OCI-LY1 (cell line): ENCODE results near the gene NCCRP1.

Experiments used
- H2AFZ ChIP-seq: fragments of 200-600 bp; sonication (generic), shearing (Covaris generic); 2 replicates; pipeline ENCODE4 v1.6.0; 2014; ENCODE audit warnings: antibody characterized with exemption, mild to moderate bottlenecking, low read length
- H3F3A ChIP-seq: fragments of 200-600 bp; sonication (generic), shearing (Covaris generic); 2 replicates; pipeline ENCODE4 v1.6.0; 2014; ENCODE audit warnings: mild to moderate bottlenecking, antibody characterized with exemption, low read length, moderate library complexity; ENCODE audit not compliant: insufficient read depth
- H3K27ac ChIP-seq: fragments of 200-600 bp; sonication (generic); 2 replicates; pipeline ENCODE4 v1.5.1; 2014; ENCODE audit warnings: low read length, mixed run types, mild to moderate bottlenecking, low read depth; ENCODE audit not compliant: poor library complexity, severe bottlenecking
- H3K27me3 ChIP-seq: fragments of 200-600 bp; sonication (generic); 2 replicates; pipeline ENCODE4 v1.6.0; 2014; ENCODE audit warnings: antibody characterized with exemption, mild to moderate bottlenecking, low read length, moderate library complexity; ENCODE audit not compliant: insufficient read depth
- H3K36me3 ChIP-seq: fragments of 200-600 bp; sonication (generic); 2 replicates; pipeline ENCODE4 v1.6.1; 2014; ENCODE audit warnings: mild to moderate bottlenecking, antibody characterized with exemption, low read length, moderate library complexity, mixed read lengths; ENCODE audit not compliant: insufficient read depth
- H3K4me1 ChIP-seq: fragments of 200-600 bp; sonication (generic); 2 replicates; pipeline ENCODE4 v1.5.1; 2014; ENCODE audit warnings: mild to moderate bottlenecking, low read length, moderate library complexity; ENCODE audit not compliant: insufficient read depth, severe bottlenecking
- H3K4me2 ChIP-seq: fragments of 200-600 bp; sonication (generic), shearing (Covaris generic); 2 replicates; pipeline ENCODE4 v1.6.1; 2014; ENCODE audit warnings: low read length
- H3K4me3 ChIP-seq: fragments of 200-600 bp; sonication (generic); 2 replicates; pipeline ENCODE4 v1.5.1; 2014; ENCODE audit warnings: low read length, low read depth, mild to moderate bottlenecking, mixed read lengths; ENCODE audit not compliant: poor library complexity, severe bottlenecking
- H3K79me2 ChIP-seq: fragments of 200-600 bp; shearing (Covaris generic); 2 replicates; pipeline ENCODE4 v1.6.1; 2016; ENCODE audit warnings: mixed run types, low read length, mixed read lengths; ENCODE audit not compliant: insufficient read depth
- H3K9ac ChIP-seq: fragments of 200-600 bp; sonication (generic), shearing (Covaris generic); 2 replicates; pipeline ENCODE4 v1.6.1; 2014; ENCODE audit warnings: mild to moderate bottlenecking, low read length, mixed read lengths
- H3K9me2 ChIP-seq: fragments of 200-600 bp; sonication (generic), shearing (Covaris generic); 2 replicates; pipeline ENCODE4 v1.6.1; 2014; ENCODE audit warnings: low read depth, mild to moderate bottlenecking, low read length, mixed read lengths
- H3K9me3 ChIP-seq: fragments of 200-600 bp; shearing (Covaris generic); 2 replicates; pipeline ENCODE4 v1.6.1; 2014; ENCODE audit warnings: low read length, mixed read lengths
- H4K20me1 ChIP-seq: fragments of 200-600 bp; sonication (generic), shearing (Covaris generic); 2 replicates; pipeline ENCODE4 v1.6.0; 2016; ENCODE audit warnings: mild to moderate bottlenecking, low read length; ENCODE audit not compliant: insufficient read depth
- CTCF ChIP-seq: fragments of 200-600 bp; sonication (generic), shearing (Covaris generic); IDR thresholded peaks from 2 replicates; pipeline ENCODE4 v1.5.1; 2017; ENCODE audit warnings: mild to moderate bottlenecking, antibody characterized with exemption, low read length, moderate library complexity, mixed read lengths
- EZH2 ChIP-seq: fragments of 200-600 bp; sonication (generic), shearing (Covaris generic); IDR thresholded peaks from 2 replicates; pipeline ENCODE4 v1.8.0; 2017; ENCODE audit warnings: borderline replicate concordance, mixed run types, mild to moderate bottlenecking, antibody characterized with exemption, low read length, moderate library complexity, mixed read lengths

The NCCRP1 gene

DNA sequence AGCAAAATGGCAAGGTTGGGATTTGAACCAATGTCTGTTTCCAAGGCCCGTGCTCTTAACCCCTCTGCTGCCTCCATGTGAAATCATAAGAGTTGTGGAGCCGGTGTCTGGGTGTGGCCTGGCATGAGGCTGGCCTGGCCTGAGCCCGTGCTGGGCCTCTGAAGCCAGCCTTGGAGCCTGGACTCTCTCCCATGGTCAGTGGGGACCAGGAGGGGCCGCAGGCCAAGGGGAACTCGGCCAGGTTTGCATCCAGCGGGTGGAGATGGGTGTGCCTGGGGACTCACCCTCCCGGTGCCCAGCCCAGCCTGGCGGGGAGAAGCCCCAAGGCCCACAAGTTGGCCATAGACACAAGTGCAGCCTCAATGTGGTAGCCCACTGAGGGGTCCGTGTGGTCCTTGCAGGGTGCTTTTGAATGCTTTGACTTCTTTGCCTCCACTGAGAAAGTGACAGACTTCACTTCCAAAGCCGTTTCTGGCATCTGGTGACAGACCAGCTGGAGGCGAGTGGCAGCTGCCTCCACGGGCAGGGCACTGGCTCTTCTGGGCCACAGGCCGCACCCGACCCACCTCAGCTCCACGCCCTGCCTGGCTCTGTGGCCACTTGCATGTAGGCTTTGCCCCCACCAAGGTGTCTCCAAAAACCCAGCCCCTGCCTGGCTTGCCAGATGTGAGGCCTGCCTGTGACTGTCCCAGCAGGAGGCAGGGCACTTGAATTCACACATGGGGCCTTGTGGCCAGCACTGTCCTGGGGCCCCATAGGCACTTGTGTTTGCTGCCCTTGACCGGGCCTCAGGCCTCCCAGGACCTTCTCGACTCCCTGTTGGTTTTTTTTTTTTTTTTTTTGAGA, 26.2 kb upstream of the NCCRP1 start:
- no peak overlapping the region for H3K27ac ChIP-seq
- H3F3A ChIP-seq, result no peaks in the 10 kb centered on the region
- no peaks in the 10 kb centered on the region for H4K20me1 ChIP-seq
- H3K4me3 ChIP-seq, result no peak overlapping the region
- no peaks in the 10 kb centered on the region for H3K4me1 ChIP-seq
- H3K4me2 ChIP-seq, result no peak overlapping the region
- H3K9me3 ChIP-seq, result no peaks in the 10 kb centered on the region
- no peaks in the 10 kb centered on the region for H3K79me2 ChIP-seq
- H3K9ac ChIP-seq, result no peak overlapping the region
- no peaks in the 10 kb centered on the region for H3K9me2 ChIP-seq
- H3K36me3 ChIP-seq, result no peaks in the 10 kb centered on the region
- H2AFZ ChIP-seq, result no peak overlapping the region
- no peaks in the 10 kb centered on the region for H3K27me3 ChIP-seq
- TF ChIP-seq CTCF, result no peak
- TF ChIP-seq EZH2, result no peak

DNA sequence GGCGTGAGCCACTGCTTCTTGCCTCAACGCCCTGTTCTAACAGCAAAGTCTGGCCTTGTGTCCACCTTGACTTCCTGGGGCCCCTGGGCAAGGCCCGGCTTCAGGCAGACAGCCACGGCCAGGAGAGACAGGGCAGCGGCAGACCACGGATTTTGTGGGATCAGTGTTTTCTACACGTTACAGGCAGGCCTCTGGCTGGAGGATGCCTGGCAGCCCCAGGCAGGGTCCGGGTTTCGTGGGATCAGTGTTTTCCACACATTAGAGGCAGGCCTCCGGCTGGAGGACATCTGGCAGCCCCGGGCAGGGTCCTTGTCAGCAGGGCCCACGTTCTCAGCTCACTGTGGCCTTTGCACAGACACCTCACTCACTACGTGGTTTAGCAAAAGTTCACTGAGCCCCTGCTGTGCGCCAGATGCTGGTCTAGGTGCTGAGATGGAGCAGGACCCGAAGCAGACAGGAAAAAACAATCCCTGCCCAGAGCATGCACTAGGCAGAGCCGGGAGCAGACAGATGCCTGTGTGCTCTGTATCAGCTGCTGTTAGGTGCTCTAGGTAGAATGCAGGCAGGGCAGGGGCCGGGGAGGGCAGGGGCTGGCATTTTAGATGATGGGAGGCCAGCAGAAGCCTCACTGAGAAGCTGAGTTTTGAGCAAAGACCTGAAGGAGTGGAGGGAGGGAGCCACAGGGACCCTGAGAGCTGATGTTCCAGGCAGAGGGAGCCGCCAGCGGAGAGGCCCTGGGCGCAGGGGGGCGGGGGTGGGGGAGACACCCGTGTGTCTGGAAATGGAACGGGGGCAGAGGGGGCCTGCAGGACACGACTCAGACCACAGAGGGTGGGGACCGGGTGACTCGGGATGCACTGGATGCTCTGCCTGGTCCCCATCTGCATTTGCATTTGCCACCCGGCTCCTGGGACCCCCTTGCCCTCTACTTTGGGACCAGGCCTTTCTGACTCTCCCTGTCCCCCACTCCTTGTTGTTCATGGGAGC, 25.0 kb upstream of the NCCRP1 start:
- no peak overlapping the region for H2AFZ ChIP-seq
- no peak for TF ChIP-seq EZH2
- TF ChIP-seq CTCF, result no peak
- no peak overlapping the region for H3K4me2 ChIP-seq
- no peak overlapping the region for H3K27ac ChIP-seq
- H3K9me2 ChIP-seq, result no peaks in the 10 kb centered on the region
- no peaks in the 10 kb centered on the region for H3K79me2 ChIP-seq
- no peaks in the 10 kb centered on the region for H3K27me3 ChIP-seq
- no peaks in the 10 kb centered on the region for H3K9me3 ChIP-seq
- no peaks in the 10 kb centered on the region for H3K4me1 ChIP-seq
- no peaks in the 10 kb centered on the region for H3K36me3 ChIP-seq
- no peaks in the 10 kb centered on the region for H4K20me1 ChIP-seq
- no peak overlapping the region for H3K4me3 ChIP-seq
- H3K9ac ChIP-seq, result no peak overlapping the region
- H3F3A ChIP-seq, result no peaks in the 10 kb centered on the region

- no peak for TF ChIP-seq EZH2
- TF ChIP-seq CTCF, result no peak
- no peak overlapping the region for H2AFZ ChIP-seq
Measured at GRCh38 chr19:39172700-39173501, 23.9 kb upstream of the NCCRP1 start.

More at GRCh38 chr19:39172700-39173501, 23.9 kb upstream of the NCCRP1 start:
- no peak overlapping the region for H3K4me3 ChIP-seq
- H3K9me3 ChIP-seq, result no peaks in the 10 kb centered on the region
- H3K4me2 ChIP-seq, result no peak overlapping the region
- H3F3A ChIP-seq, result no peaks in the 10 kb centered on the region
- no peak overlapping the region for H3K27ac ChIP-seq
- no peak overlapping the region for H3K9ac ChIP-seq
- H3K9me2 ChIP-seq, result no peaks in the 10 kb centered on the region
- no peaks in the 10 kb centered on the region for H4K20me1 ChIP-seq
- H3K4me1 ChIP-seq, result no peaks in the 10 kb centered on the region
- H3K27me3 ChIP-seq, result no peaks in the 10 kb centered on the region
- no peaks in the 10 kb centered on the region for H3K36me3 ChIP-seq
- H3K79me2 ChIP-seq, result no peaks in the 10 kb centered on the region
